RWPE2 (cell line): ENCODE measurements around the gene SGO1.

Source experiments
- ATAC-seq: fragments of 200-7000 bp; cut with Tn5 transposase; 3 replicates; pipeline ENCODE4 v1.9.1; 2021; ENCODE audit warnings: low read depth
- DNase-seq: peaks from one replicate; pipeline ENCODE4 v3.0.0-alpha.2; 2020; ENCODE audit warnings: low spot score
- H3K27ac ChIP-seq: fragments of 450-650 bp; 2 replicates; pipeline ENCODE4 v1.5.1; 2017; ENCODE audit warnings: mild to moderate bottlenecking; ENCODE audit not compliant: poor library complexity, severe bottlenecking
- H3K27me3 ChIP-seq: fragments of 250-450 bp; sonication (Bioruptor Pico); 2 replicates; pipeline ENCODE4 v1.5.1; 2021; ENCODE audit warnings: mild to moderate bottlenecking, moderate library complexity; ENCODE audit not compliant: insufficient read depth, poor library complexity, severe bottlenecking
- H3K36me3 ChIP-seq: fragments of 250-450 bp; sonication (Bioruptor Pico); 2 replicates; pipeline ENCODE4 v1.5.1; 2020; ENCODE audit warnings: low read depth, mild to moderate bottlenecking, moderate library complexity
- H3K4me1 ChIP-seq: fragments of 250-450 bp; sonication (Bioruptor Pico); 2 replicates; pipeline ENCODE4 v1.5.1; 2021; ENCODE audit warnings: mild to moderate bottlenecking, moderate library complexity; ENCODE audit not compliant: insufficient read depth, poor library complexity, severe bottlenecking
- H3K4me3 ChIP-seq: fragments of 250-450 bp; sonication (Bioruptor Pico); 2 replicates; pipeline ENCODE4 v1.5.1; 2021; ENCODE audit warnings: mild to moderate bottlenecking, moderate library complexity; ENCODE audit not compliant: severe bottlenecking
- H3K9me3 ChIP-seq: fragments of 250-450 bp; sonication (Bioruptor Pico); 2 replicates; pipeline ENCODE4 v1.5.1; 2021; ENCODE audit warnings: mild to moderate bottlenecking, moderate library complexity; ENCODE audit not compliant: severe bottlenecking
- CTCF ChIP-seq: fragments of 450-650 bp; IDR thresholded peaks from one replicate; pipeline ENCODE4 v1.5.1; 2017; ENCODE audit warnings: mild to moderate bottlenecking, moderate library complexity; ENCODE audit not compliant: poor library complexity, severe bottlenecking

SGO1 gene

GRCh38 chr3:20146301-20146700 is 39.7 kb downstream of the SGO1 start:
- ATAC-seq: no peak

GRCh38 chr3:20145874-20146273 is 40.1 kb downstream of the SGO1 start:
- H3K27me3 ChIP-seq: no peaks in the 10 kb centered on the region
- H3K9me3 ChIP-seq: no peaks in the 10 kb centered on the region
- H3K4me3 ChIP-seq: no peak overlapping the region
- ATAC-seq (no peak), DNase-seq (no peak)
- H3K27ac ChIP-seq: no peak overlapping the region
- TF ChIP-seq CTCF: no peak
- no peaks in the 10 kb centered on the region for H3K36me3 ChIP-seq
- H3K4me1 ChIP-seq: no peaks in the 10 kb centered on the region

More at GRCh38 chr3:20146301-20146700, 39.7 kb downstream of the SGO1 start:
- no peak overlapping the region for H3K4me3 ChIP-seq
- no peaks in the 10 kb centered on the region for H3K36me3 ChIP-seq
- DNase-seq: no peak
- no peaks in the 10 kb centered on the region for H3K27me3 ChIP-seq
- no peak for TF ChIP-seq CTCF
- no peak overlapping the region for H3K27ac ChIP-seq
- no peaks in the 10 kb centered on the region for H3K4me1 ChIP-seq
- no peaks in the 10 kb centered on the region for H3K9me3 ChIP-seq

GRCh38 chr3:20143519-20143918 is 42.5 kb downstream of the SGO1 start:
- ATAC-seq (no peak), DNase-seq (no peak)
- Histone ChIP-seq H3K4me1 (no peaks in the 10 kb centered on the region), H3K27ac (no peak overlapping the region), H3K27me3 (no peaks in the 10 kb centered on the region), H3K36me3 (peaks cover 1% of the 10 kb centered on the region; the same call in 1 of the 2 replicates), H3K9me3 (no peaks in the 10 kb centered on the region), H3K4me3 (no peak overlapping the region)
- TF ChIP-seq CTCF: no peak

- TF ChIP-seq CTCF: no peak
- DNase-seq (no peak), ATAC-seq (no peak)
- Histone ChIP-seq H3K4me3 (no peak overlapping the region), H3K36me3 (peaks cover 6% of the 10 kb centered on the region; the same call in 1 of the 2 replicates), H3K27me3 (no peaks in the 10 kb centered on the region), H3K4me1 (no peaks in the 10 kb centered on the region), H3K9me3 (no peaks in the 10 kb centered on the region), H3K27ac (no peak overlapping the region)
These were observed 43.5 kb downstream of the SGO1 start for GRCh38 chr3:20142517-20142916.

GRCh38 chr3:20141851-20142250 is 44.2 kb downstream of the SGO1 start:
- Histone ChIP-seq H3K4me1 (no peaks in the 10 kb centered on the region), H3K27ac (no peak overlapping the region), H3K4me3 (no peak overlapping the region), H3K36me3 (peaks cover 6% of the 10 kb centered on the region; the same call in 1 of the 2 replicates), H3K27me3 (no peaks in the 10 kb centered on the region), H3K9me3 (no peaks in the 10 kb centered on the region)
- no peak for DNase-seq
- no peak for TF ChIP-seq CTCF
- ATAC-seq: no peak
